ENCODE data around the gene CASS4. TPM values are rescaled to one million over a fixed set of nuclear protein-coding genes. Genes with fewer than 3 reads are reported as not detected.
A peak's percentile ranks its signal among the peaks of the same experiment; 100 is the strongest.

CASS4 gene
- total and polyA plus RNA-seq, 9 of the 15 experiments (the other 6 are each of a cell fraction or from before 2014, with no cell fraction given), result 8.1 to 53.8 (median 26.7) TPM

- TF ChIP-seq ZNF707 (CRISPR knock-in tag; conservative IDR thresholded peaks at IDR 0.05) (no peak), ESRRA (IDR thresholded peaks at IDR 0.05; ENCODE audit: borderline replicate concordance, low read depth) (no peak)
These were observed 39.2 kb upstream of the CASS4 start (continued) for GRCh38 chr20:56372850-56373249.

- DNase-seq (ENCODE audit: extremely low read depth in 1 of 4, low spot score in 3 of 4) (peak in 1 of 4 experiments; percentile 18), FAIRE-seq (peak; percentile 56), ATAC-seq (peak; percentile 19; the same call in 1 of the 3 replicates)
- Histone ChIP-seq H2AFZ (ENCODE audit: low read depth, low read length) (no peak overlapping the region), H3K9ac (ENCODE audit: insufficient read depth in 1 of 2, low read depth in 2 of 2, low read length in 2 of 2) (no peak overlapping the region), H3K79me2 (ENCODE audit: control insufficient read depth, insufficient read depth, low read length) (peaks cover 66% of the 10 kb centered on the region), H3K9me3 (replicated peaks; ENCODE audit: control insufficient read depth, insufficient read depth, low read depth, low read length) (no peaks in the 10 kb centered on the region), H3K9me1 (ENCODE audit: control insufficient read depth, insufficient read depth, low read length) (no peaks in the 10 kb centered on the region), H3K4me2 (ENCODE audit: insufficient read depth, low read length) (no peak overlapping the region), H4K20me1 (replicated peaks; ENCODE audit: control insufficient read depth, insufficient read depth, low read length) (no peaks in the 10 kb centered on the region; the same call in 1 of the 2 replicates), H3K36me3 (ENCODE audit: control insufficient read depth, insufficient read depth, low read length) (peaks cover 96% of the 10 kb centered on the region), H3K27ac (ENCODE audit: extremely low read depth, low read depth, low read length) (no peak overlapping the region; the same call in 2 of the 3 replicates), H3K27me3 (ENCODE audit: control insufficient read depth in 2 of 2, insufficient read depth in 2 of 2, low read length in 2 of 2) (no peaks in the 10 kb centered on the region), H3K4me3 (no peak overlapping the region), H3K4me1 (replicated peaks in 1 of 2; ENCODE audit: control insufficient read depth in 2 of 2, insufficient read depth in 2 of 2, low read length in 2 of 2) (peaks cover 0 to 3% of the 10 kb centered on the region in 2 experiments; a peak in 1 of 5 replicates)
- intact Hi-C loops (cut with micrococcal nuclease) (no loop called here), in situ Hi-C loops (cut with MboI) (loop anchor here (25.0 kb wide), 1 partner anchor 1287 kb away; no protein-coding TSS in a partner anchor)
- BruUV-seq (replicated peaks), result no TSS peak
- ChIA-PET CTCF (ENCODE audit: low intra/inter-chr PET ratio) (no interaction called here), POLR2A (interaction anchor here (1.2 to 1.8 kb wide), 4 partner anchors 9 to 96 kb away, joined by 3 to 4 read pairs (median 4); no protein-coding TSS in a partner anchor)
- WGBS (ENCODE audit: insufficient coverage, low coverage, missing lambda C conversion rate), result 73% methylated on average over 1 of the region's 1 CpG
- 0 out of 4 replicates have a peak, but pooled peaks of 1 of the 2 experiments have one; percentile 42 for TF ChIP-seq TRIM24 (IDR thresholded peaks at IDR 0.05)
- peak; percentile 35 for TF ChIP-seq ARID1B (IDR thresholded peaks at IDR 0.05)
- TF ChIP-seq C11orf30 (IDR thresholded peaks at IDR 0.05; ENCODE audit: low read depth), result peak; percentile 55
- TF ChIP-seq HBP1 (CRISPR knock-in tag; IDR thresholded peaks at IDR 0.05), result no peak
- TF ChIP-seq CEBPG (CRISPR knock-in tag; IDR thresholded peaks at IDR 0.05), result no peak
- TF ChIP-seq CEBPG (tag; conservative IDR thresholded peaks at IDR 0.05 in 1 of 2, IDR thresholded peaks at IDR 0.05 in 1 of 2), result peak; percentile 45 to 73; a peak in 2 of 4 replicates
- peak; percentile 65 for TF ChIP-seq CEBPB (tag; IDR thresholded peaks at IDR 0.05)
- no peak for TF ChIP-seq KHSRP (IDR thresholded peaks at IDR 0.05)
- TF ChIP-seq FOSL1 (tag; conservative IDR thresholded peaks at IDR 0.05), result peak; percentile 36; the same call in 1 of the 2 replicates
- TF ChIP-seq ZNF316 (IDR thresholded peaks at IDR 0.05), result peak; percentile 45; the same call in 1 of the 2 replicates
- TF ChIP-seq, protein P1, sequence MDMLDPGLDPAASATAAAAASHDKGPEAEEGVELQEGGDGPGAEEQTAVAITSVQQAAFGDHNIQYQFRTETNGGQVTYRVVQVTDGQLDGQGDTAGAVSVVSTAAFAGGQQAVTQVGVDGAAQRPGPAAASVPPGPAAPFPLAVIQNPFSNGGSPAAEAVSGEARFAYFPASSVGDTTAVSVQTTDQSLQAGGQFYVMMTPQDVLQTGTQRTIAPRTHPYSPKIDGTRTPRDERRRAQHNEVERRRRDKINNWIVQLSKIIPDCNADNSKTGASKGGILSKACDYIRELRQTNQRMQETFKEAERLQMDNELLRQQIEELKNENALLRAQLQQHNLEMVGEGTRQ (CRISPR knock-in tag; IDR thresholded peaks at IDR 0.05), result no peak
- TF ChIP-seq ATF3 (IDR thresholded peaks at IDR 0.05), result peak; percentile 49; the same call in 1 of the 2 replicates
- TF ChIP-seq ATF3 (CRISPR knock-in tag; conservative IDR thresholded peaks at IDR 0.05), result no peak
- TF ChIP-seq ILF3 (IDR thresholded peaks at IDR 0.05; ENCODE audit: borderline replicate concordance), result no peak
- TF ChIP-seq NFE2 (IDR thresholded peaks at IDR 0.05; ENCODE audit: low read depth), result peak; percentile 50
- peak; percentile 38; the same call in 1 of the 2 replicates for TF ChIP-seq MAFK (IDR thresholded peaks at IDR 0.05; ENCODE audit: low read length)
These were observed 38.1 kb upstream of the CASS4 start for GRCh38 chr20:56373942-56374341.
